GM10248 (cell line): ENCODE results near the gene HAS3.

ENCODE experiments used
- CTCF ChIA-PET: fragments of 300-600 bp; sonication (Branson Sonifier 250); formaldehyde crosslinking; extraction: SDS; loops from one replicate; lab custom pipeline; 2021; ENCODE audit warnings: antibody characterized with exemption; lab: Yijun Ruan, JAX
- POLR2A ChIA-PET: fragments of 350-650 bp; sonication (Branson Sonifier 250); formaldehyde crosslinking; extraction: SDS; loops from one replicate; lab custom pipeline; 2020; ENCODE audit warnings: antibody characterized with exemption; lab: Yijun Ruan, JAX
- DNase-seq: peaks from one replicate; pipeline ENCODE4 v3.0.0; 2012; ENCODE audit errors: extremely low spot score
- CTCF ChIP-seq: IDR thresholded peaks from 2 replicates; pipeline ENCODE4 v1.5.1; 2012; ENCODE audit warnings: mild to moderate bottlenecking, low read depth; ENCODE audit errors: extremely low read depth, missing control alignments, control extremely low read depth

Gene HAS3

GRCh38 chr16:69114976-69115355, 9.5 kb downstream of the HAS3 start:
- POLR2A ChIA-PET: interaction anchor here (0.6 kb wide), 1 partner anchor 16 kb away, joined by 3 read pairs; no protein-coding TSS in a partner anchor
- CTCF ChIA-PET: interaction anchor here (2.2 to 4.1 kb wide), 3 partner anchors 10 to 170 kb away, joined by 10 to 18 read pairs (median 14); no protein-coding TSS in a partner anchor

GRCh38 chr16:69115361-69115760, 9.9 kb downstream of the HAS3 start:
- ChIA-PET CTCF (interaction anchor here (2.2 to 4.1 kb wide), 3 partner anchors 9 to 170 kb away, joined by 10 to 18 read pairs (median 14); no protein-coding TSS in a partner anchor), POLR2A (no interaction called here)
- TF ChIP-seq CTCF: no peak
- no peak for DNase-seq

More at GRCh38 chr16:69114976-69115355, 9.5 kb downstream of the HAS3 start:
- no peak for DNase-seq
- no peak for TF ChIP-seq CTCF

GRCh38 chr16:69115837-69116236, 10.4 kb downstream of the HAS3 start:
- TF ChIP-seq CTCF: no peak
- no peak for DNase-seq
- ChIA-PET CTCF (interaction anchor here (2.2 to 4.1 kb wide), 2 partner anchors 9 to 15 kb away, joined by 10 to 14 read pairs; no protein-coding TSS in a partner anchor), POLR2A (no interaction called here)

GRCh38 chr16:69116256-69116875, 10.9 kb downstream of the HAS3 start:
- ChIA-PET CTCF (interaction anchor here (2.2 to 4.1 kb wide), 2 partner anchors 8 to 16 kb away, joined by 10 to 14 read pairs; no protein-coding TSS in a partner anchor), POLR2A (no interaction called here)
- TF ChIP-seq CTCF: no peak
- no peak for DNase-seq

DNA sequence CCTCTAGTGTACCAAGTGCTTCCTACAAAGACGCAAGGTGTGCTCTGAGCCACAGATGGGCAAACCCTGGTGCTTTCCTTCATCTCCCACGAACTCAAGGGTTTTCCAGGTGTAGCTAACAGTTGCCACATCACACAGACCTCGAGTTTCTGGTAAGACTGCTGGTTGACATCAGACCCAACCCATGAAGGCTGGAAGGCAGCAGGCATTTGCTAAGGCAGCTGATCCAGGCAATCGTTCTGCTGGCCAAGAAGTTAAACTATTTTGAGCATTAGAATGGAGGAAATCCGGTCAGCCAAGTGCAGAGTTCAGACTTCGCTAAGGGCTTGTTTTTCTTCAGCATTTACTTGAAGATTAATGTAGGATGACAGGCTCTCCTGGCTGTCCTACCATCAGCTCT, 11.5 kb downstream of the HAS3 start:
- ChIA-PET CTCF (interaction anchor here (0.9 to 4.1 kb wide), 4 partner anchors 8 to 590 kb away, joined by 3 to 10 read pairs (median 6); no protein-coding TSS in a partner anchor), POLR2A (no interaction called here)
- DNase-seq: no peak
- no peak for TF ChIP-seq CTCF

GRCh38 chr16:69118468-69118867, 13.0 kb downstream of the HAS3 start:
- CTCF ChIA-PET: interaction anchor here (1.0 to 4.1 kb wide), 8 partner anchors 10 to 271 kb away, joined by 3 to 10 read pairs (median 4); partner anchors contain the start of gene HAS3
- no peak for DNase-seq
- POLR2A ChIA-PET: interaction anchor here (0.5 kb wide), 1 partner anchor 11 kb away, joined by 8 read pairs; no protein-coding TSS in a partner anchor
- no peak for TF ChIP-seq CTCF
